Keratinocyte (primary cell): ENCODE measurements around the gene GFAP.

Experiments
- EZH2 ChIP-seq: IDR thresholded peaks from one replicate; pipeline ENCODE4 v1.6.1; 2012; ENCODE audit warnings: inconsistent platforms, mild to moderate bottlenecking, low read length, moderate library complexity
- TF ChIP-seq, protein P1 (sequence below), 3 experiments: IDR thresholded peaks in 1 of 3; conservative IDR thresholded peaks in 1 of 3; optimal IDR thresholded peaks in 1 of 3; 2 replicates in 2 of 3; 3 replicates in 1 of 3; pipeline versions ENCODE3 to v1.5.1; 2011; ENCODE audit warnings: low read length in 3 of 3, mild to moderate bottlenecking in 3 of 3, moderate library complexity in 2 of 3, control low read depth in 1 of 3, inconsistent platforms in 1 of 3; ENCODE audit not compliant: insufficient read depth in 2 of 3; ENCODE audit errors: extremely low read depth in 1 of 3

DNA sequence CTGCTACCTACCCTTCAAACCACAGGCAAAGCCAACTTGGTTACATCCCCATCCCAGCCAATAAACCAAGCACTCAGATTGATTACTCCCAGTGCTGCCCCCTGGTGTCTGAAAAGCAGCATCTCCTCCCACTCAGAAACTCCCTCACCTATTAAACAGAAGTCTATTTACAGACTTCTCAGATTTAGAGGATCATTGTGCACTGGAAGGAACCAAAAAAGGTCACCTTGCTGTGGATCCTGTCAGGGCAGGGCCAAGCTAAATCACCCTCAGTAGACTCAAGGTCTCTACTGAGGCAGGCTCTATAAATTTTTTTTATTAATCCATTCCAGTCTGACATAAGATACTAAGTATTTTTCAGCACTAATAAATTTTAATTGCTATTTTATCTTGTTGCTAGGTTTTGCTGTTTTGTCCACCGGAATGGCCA, 50.1 kb downstream of the GFAP start:
- TF ChIP-seq, protein P1, sequence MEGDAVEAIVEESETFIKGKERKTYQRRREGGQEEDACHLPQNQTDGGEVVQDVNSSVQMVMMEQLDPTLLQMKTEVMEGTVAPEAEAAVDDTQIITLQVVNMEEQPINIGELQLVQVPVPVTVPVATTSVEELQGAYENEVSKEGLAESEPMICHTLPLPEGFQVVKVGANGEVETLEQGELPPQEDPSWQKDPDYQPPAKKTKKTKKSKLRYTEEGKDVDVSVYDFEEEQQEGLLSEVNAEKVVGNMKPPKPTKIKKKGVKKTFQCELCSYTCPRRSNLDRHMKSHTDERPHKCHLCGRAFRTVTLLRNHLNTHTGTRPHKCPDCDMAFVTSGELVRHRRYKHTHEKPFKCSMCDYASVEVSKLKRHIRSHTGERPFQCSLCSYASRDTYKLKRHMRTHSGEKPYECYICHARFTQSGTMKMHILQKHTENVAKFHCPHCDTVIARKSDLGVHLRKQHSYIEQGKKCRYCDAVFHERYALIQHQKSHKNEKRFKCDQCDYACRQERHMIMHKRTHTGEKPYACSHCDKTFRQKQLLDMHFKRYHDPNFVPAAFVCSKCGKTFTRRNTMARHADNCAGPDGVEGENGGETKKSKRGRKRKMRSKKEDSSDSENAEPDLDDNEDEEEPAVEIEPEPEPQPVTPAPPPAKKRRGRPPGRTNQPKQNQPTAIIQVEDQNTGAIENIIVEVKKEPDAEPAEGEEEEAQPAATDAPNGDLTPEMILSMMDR (optimal IDR thresholded peaks at IDR 0.05 in 1 of 3, IDR thresholded peaks at IDR 0.05 in 1 of 3, conservative IDR thresholded peaks at IDR 0.05 in 1 of 3; ENCODE audit: extremely low read depth in 1 of 3, insufficient read depth in 2 of 3, low read length in 3 of 3): peak; percentile 76 to 86 (median 77)
- TF ChIP-seq EZH2: no peak
